Gastrocnemius medialis (tissue), 4 donors: ENCODE results near the gene USB1. TPM values are rescaled to one million over a fixed set of nuclear protein-coding genes. Genes with fewer than 3 reads are reported as not detected.

Experiments
- ATAC-seq, 2 donors: fragments of 150-250 bp; one replicate each; pipeline ENCODE4 v1.9.1; 2016
- DNase-seq, 2 donors: peaks; one replicate each; pipeline ENCODE4 v3.0.0-alpha.2; 2019
- H3K27ac ChIP-seq, 4 donors: fragments of 200-600 bp; sonication (generic); 1 replicate in 1 of 4; 2 replicates in 3 of 4; pipeline ENCODE4 v1.5.1; 2016 to 2018; ENCODE audit warnings: mild to moderate bottlenecking in 2 of 4, moderate library complexity in 1 of 4
- H3K27me3 ChIP-seq, 3 donors: fragments of 200-600 bp; sonication (generic) in 2 of 3; 1 replicate in 1 of 3; 2 replicates in 2 of 3; pipeline versions ENCODE4 v1.5.1 to v1.6.0; 2016 to 2019; ENCODE audit warnings: mild to moderate bottlenecking in 1 of 3, moderate library complexity in 1 of 3
- H3K36me3 ChIP-seq, 2 donors: fragments of 200-600 bp; sonication (generic) in 1 of 2; one replicate each; pipeline ENCODE4 v1.5.1; 2017 to 2018
- H3K4me1 ChIP-seq, 2 donors: fragments of 200-600 bp; sonication (generic) in 1 of 2; one replicate each; pipeline ENCODE4 v1.5.1; 2016 to 2017; ENCODE audit warnings: mild to moderate bottlenecking in 2 of 2
- H3K4me3 ChIP-seq, 4 donors: fragments of 200-600 bp; sonication (generic) in 3 of 4; 1 replicate in 1 of 4; 2 replicates in 3 of 4; pipeline ENCODE4 v1.5.1; 2016 to 2019; ENCODE audit warnings: mild to moderate bottlenecking in 2 of 4
- H3K9me3 ChIP-seq, 3 donors: fragments of 200-600 bp; sonication (generic) in 2 of 3; 1 replicate in 1 of 3; 2 replicates in 2 of 3; pipeline ENCODE4 v1.5.1; 2016 to 2019
- CTCF ChIP-seq, 5 experiments: fragments of 450-650 bp in 3 of 5; fragments of 200-600 bp in 2 of 5; sonication (generic) in 2 of 5; IDR thresholded peaks in 4 of 5; conservative IDR thresholded peaks in 1 of 5; 1 replicate in 4 of 5; 2 replicates in 1 of 5; pipeline ENCODE4 v1.5.1; 2016 to 2019; ENCODE audit warnings: antibody characterized with exemption in 5 of 5, mild to moderate bottlenecking in 3 of 5, moderate library complexity in 3 of 5
- POLR2A ChIP-seq, 2 donors: fragments of 450-650 bp; IDR thresholded peaks; one replicate each; pipeline ENCODE4 v1.6.1; 2017; ENCODE audit warnings: antibody characterized with exemption in 2 of 2, mild to moderate bottlenecking in 2 of 2, moderate library complexity in 2 of 2
- in situ Hi-C, 4 donors: fragments of 200-750 bp; cut with MboI; loops; one replicate each; pipeline versions ENCODE4 v1.15.0 to v1.8.0; 2017; ENCODE audit warnings: low sequenced_read_pairs in 4 of 4
- intact Hi-C: fragments of 100-400 bp; cut with DNase I; formaldehyde crosslinking; loops from one replicate; pipeline ENCODE4 v1.15.1; 2023; ENCODE audit warnings: low total_unique reads
- total RNA-seq, 4 donors: library from RNA; depleted of rRNA; stranded (reverse); fragments of >200 nt; gene quantifications; one replicate each; pipeline versions ENCODE4 v1.1.0 to v1.2.3, GENCODE V29; 2016

Gene USB1
- total RNA-seq, 4 donors from 2014 or later = 5.7 to 31.2 (median 15.9) TPM

- H3K4me1 ChIP-seq = no peaks in the 10 kb centered on the region
- no peak for TF ChIP-seq POLR2A (IDR thresholded peaks at IDR 0.05)
- no peak for TF ChIP-seq CTCF (IDR thresholded peaks at IDR 0.05 in 4 of 5, conservative IDR thresholded peaks at IDR 0.05 in 1 of 5)
- intact Hi-C loops (no loop called here), in situ Hi-C loops (no loop called here)
- H3K27ac ChIP-seq = no peak overlapping the region
- ATAC-seq (no peak), DNase-seq (no peak)
- H3K27me3 ChIP-seq = no peaks in the 10 kb centered on the region
- no peaks in the 10 kb centered on the region for H3K9me3 ChIP-seq
- H3K36me3 ChIP-seq = no peaks in the 10 kb centered on the region
- H3K4me3 ChIP-seq = no peak overlapping the region
Measured at GRCh38 chr16:57959121-57959520, 42.1 kb upstream of the USB1 start.

DNA sequence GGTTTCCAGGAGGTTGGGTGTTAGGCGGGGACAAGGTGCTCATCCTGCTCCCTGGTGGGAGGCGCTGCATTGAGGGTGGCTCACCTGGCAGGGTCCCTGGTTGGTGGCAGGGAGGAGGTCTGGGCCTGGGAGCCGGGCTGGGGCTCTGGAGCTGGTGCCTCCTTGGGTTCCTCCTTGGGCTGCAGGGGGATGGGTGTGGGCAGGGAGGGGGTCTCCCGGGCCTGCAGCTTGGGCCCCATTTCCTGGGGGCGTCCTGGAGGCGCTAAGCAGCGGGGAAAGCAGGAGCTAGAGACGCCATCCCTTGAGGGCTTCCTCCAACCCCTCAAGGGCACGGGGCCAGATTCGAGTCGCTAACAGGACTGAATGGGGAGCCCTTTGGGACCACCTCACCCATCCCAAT lies 41.4 kb upstream of the USB1 start:
- ATAC-seq = no peak
- intact Hi-C loops (no loop called here), in situ Hi-C loops (no loop called here)
- Histone ChIP-seq H3K27me3 (no peaks in the 10 kb centered on the region), H3K4me1 (no peaks in the 10 kb centered on the region), H3K36me3 (no peaks in the 10 kb centered on the region), H3K27ac (no peak overlapping the region), H3K9me3 (no peaks in the 10 kb centered on the region), H3K4me3 (no peak overlapping the region)
- TF ChIP-seq CTCF (IDR thresholded peaks at IDR 0.05 in 4 of 5, conservative IDR thresholded peaks at IDR 0.05 in 1 of 5) (no peak), POLR2A (IDR thresholded peaks at IDR 0.05) (no peak)
- DNase-seq = no peak

- no peak for ATAC-seq
- Histone ChIP-seq H3K27ac (no peak overlapping the region), H3K4me3 (no peak overlapping the region), H3K4me1 (no peaks in the 10 kb centered on the region), H3K9me3 (no peaks in the 10 kb centered on the region), H3K27me3 (no peaks in the 10 kb centered on the region), H3K36me3 (no peaks in the 10 kb centered on the region)
- in situ Hi-C loops = no loop called here
- intact Hi-C loops = no loop called here
- TF ChIP-seq CTCF (IDR thresholded peaks at IDR 0.05 in 4 of 5, conservative IDR thresholded peaks at IDR 0.05 in 1 of 5) (no peak), POLR2A (IDR thresholded peaks at IDR 0.05) (no peak)
- no peak for DNase-seq
Measured at GRCh38 chr16:57960310-57960709, 40.9 kb upstream of the USB1 start.

DNA sequence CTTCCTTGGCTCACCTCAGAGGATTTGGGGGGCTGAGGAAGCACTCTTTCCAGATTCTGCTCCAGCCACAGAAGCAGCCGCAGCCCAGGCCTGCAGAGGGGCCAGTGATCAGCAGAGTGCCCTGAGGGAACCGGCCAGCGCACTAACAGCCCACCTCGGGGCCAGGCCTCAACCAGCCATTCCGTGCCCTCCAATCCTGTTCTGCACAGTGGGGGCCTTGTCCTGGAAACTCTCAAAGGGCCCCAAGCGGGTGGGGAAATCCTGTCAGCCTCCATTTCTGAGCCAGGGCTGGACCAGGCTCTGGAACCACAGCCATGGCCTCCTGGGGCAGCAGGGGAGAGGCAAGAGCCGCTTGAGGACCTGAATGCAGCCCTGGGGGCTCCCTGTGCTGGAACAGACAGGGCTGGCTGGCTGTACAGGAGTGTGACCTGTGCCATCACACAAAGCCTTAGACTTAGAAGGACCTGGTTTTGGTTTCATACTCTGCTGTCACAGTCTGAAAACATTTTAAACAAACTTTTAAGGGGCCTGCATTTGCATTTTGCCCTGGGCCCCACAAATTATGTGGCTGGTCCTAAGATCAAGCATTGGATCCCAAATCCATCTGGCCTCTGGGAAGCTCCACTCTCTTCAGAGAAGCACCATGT lies 40.3 kb upstream of the USB1 start:
- Histone ChIP-seq H3K27ac (no peak overlapping the region), H3K4me1 (no peaks in the 10 kb centered on the region), H3K36me3 (no peaks in the 10 kb centered on the region), H3K9me3 (no peaks in the 10 kb centered on the region), H3K4me3 (no peak overlapping the region), H3K27me3 (no peaks in the 10 kb centered on the region)
- ATAC-seq = no peak
- DNase-seq = no peak
- TF ChIP-seq CTCF (IDR thresholded peaks at IDR 0.05 in 4 of 5, conservative IDR thresholded peaks at IDR 0.05 in 1 of 5) = no peak
- TF ChIP-seq POLR2A (IDR thresholded peaks at IDR 0.05) = no peak
- intact Hi-C loops = no loop called here
- in situ Hi-C loops = no loop called here

- Histone ChIP-seq H3K36me3 (no peaks in the 10 kb centered on the region), H3K27ac (no peak overlapping the region), H3K27me3 (no peaks in the 10 kb centered on the region), H3K4me1 (no peaks in the 10 kb centered on the region), H3K9me3 (no peaks in the 10 kb centered on the region), H3K4me3 (no peak overlapping the region)
- DNase-seq (no peak), ATAC-seq (no peak)
- intact Hi-C loops (no loop called here), in situ Hi-C loops (no loop called here)
- TF ChIP-seq CTCF (IDR thresholded peaks at IDR 0.05 in 4 of 5, conservative IDR thresholded peaks at IDR 0.05 in 1 of 5) (no peak), POLR2A (IDR thresholded peaks at IDR 0.05) (no peak)
Measured at GRCh38 chr16:57961538-57961937, 39.7 kb upstream of the USB1 start.
